Measurements from ENCODE around the gene RCBTB1. TPM values are rescaled to one million over a fixed set of nuclear protein-coding genes. Genes with fewer than 3 reads are reported as not detected.

RCBTB1 gene
- total RNA-seq, 1 experiment from 2014 or later = 26.1 TPM

DNA sequence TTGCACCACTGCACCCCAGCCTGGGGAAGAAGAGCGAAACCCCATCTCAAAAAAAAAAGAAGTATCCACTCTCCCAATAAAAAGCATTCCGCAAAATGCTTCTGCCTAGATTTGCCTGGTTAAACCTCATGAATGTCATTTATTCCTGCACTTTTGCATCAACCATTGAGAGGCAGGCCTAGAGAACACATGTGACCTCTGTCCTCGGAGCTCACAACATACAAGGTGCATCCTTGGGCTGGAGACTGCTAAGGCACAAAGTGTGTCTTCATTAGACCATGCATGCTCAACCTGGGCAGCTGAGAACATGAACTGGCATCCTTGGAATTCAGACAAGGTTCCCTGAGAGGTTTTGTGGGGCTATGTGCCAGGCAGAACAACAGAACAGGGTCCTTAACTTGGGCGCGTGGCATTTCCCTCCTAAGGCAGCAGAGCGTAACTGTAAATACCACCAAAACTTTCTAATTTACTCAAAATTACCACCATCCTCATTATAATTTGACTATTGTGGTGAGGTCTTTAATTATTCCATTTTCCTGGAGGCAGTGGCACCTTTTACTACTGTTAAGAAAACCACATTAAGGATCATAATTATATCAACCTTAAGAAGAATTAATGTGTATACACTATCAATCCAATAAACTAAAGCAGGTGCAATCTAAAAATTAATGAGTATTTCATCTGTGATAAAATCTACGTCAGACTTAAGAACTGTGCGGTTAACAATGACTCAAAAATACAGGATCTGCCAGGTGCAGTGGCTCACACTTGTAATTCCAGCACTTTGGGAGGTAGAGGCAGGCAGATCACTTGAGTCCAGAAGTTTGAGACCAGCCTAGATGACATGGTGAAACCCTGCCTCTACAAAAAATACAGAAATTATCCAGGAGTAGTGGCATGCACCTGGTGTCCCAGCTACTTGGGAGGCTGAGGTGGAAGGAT lies 13.8 kb downstream of the RCBTB1 start:
- Histone ChIP-seq H3K27me3 (ENCODE audit: insufficient read depth, low read length) (no peaks in the 10 kb centered on the region), H3K56ac (ENCODE audit: insufficient read length, low read depth, low read length) (no peak overlapping the region), H4K20me1 (ENCODE audit: control insufficient read depth, insufficient read depth, insufficient read length) (no peaks in the 10 kb centered on the region), H3K4me1 (ENCODE audit: insufficient read depth, low read length) (no peaks in the 10 kb centered on the region), H3K23ac (ENCODE audit: insufficient read length, low read depth, low read length) (no peak overlapping the region), H3K4ac (ENCODE audit: low read depth, low read length) (no peak overlapping the region), H3K23me2 (ENCODE audit: insufficient read length, low read depth, low read length, poor library complexity, severe bottlenecking) (no peaks in the 10 kb centered on the region), H4K5ac (ENCODE audit: insufficient read length, low read depth, low read length) (no peak overlapping the region), H2BK20ac (ENCODE audit: low read depth, low read length, poor library complexity, severe bottlenecking) (no peak overlapping the region), H3K79me1 (ENCODE audit: insufficient read depth, low read depth, low read length, poor library complexity, severe bottlenecking) (peaks cover 2% of the 10 kb centered on the region), H3K4me2 (ENCODE audit: insufficient read depth, insufficient read length, low read length) (no peak overlapping the region), H2BK15ac (ENCODE audit: low read depth, low read length) (no peak overlapping the region), H4K91ac (ENCODE audit: insufficient read length, low read depth, low read length) (no peak overlapping the region), H2AK5ac (ENCODE audit: insufficient read length, low read length) (no peak overlapping the region), H2BK12ac (ENCODE audit: insufficient read length, low read depth, low read length) (no peak overlapping the region), H3K27ac (ENCODE audit: insufficient read length, low read depth, low read length) (no peak overlapping the region), H4K8ac (replicated peaks; ENCODE audit: insufficient read length, low read depth, low read length) (no peak overlapping the region), H3K14ac (ENCODE audit: insufficient read depth, low read length) (no peak overlapping the region; the same call in 1 of the 2 replicates), H3K9me3 (ENCODE audit: control insufficient read depth, low read depth, low read length) (no peaks in the 10 kb centered on the region), H3K9ac (ENCODE audit: extremely low read depth, insufficient read length, low read length) (no peak overlapping the region), H2AFZ (ENCODE audit: low read length) (no peak overlapping the region), H2BK120ac (ENCODE audit: low read depth, low read length, poor library complexity, severe bottlenecking) (no peak overlapping the region), H2BK5ac (ENCODE audit: insufficient read length, low read length) (no peak overlapping the region), H3K79me2 (ENCODE audit: insufficient read depth, low read length) (no peaks in the 10 kb centered on the region), H3T11ph (ENCODE audit: low read length) (no peak overlapping the region), H3K18ac (ENCODE audit: insufficient read length, low read depth, low read length) (no peak overlapping the region)
- Mint-ChIP-seq H3K27me3 (ENCODE audit: low read depth) (no peaks in the 10 kb centered on the region), H3K27ac (0 out of 7 replicates have a peak overlapping the region, but pooled peaks of 1 of the 3 experiments have one; percentile 26), H3K36me3 (ENCODE audit: insufficient read depth in 1 of 3, low read depth in 3 of 3) (peaks cover 11 to 22% (median 15%) of the 10 kb centered on the region in 3 experiments), H3K4me1 (no peaks in the 10 kb centered on the region), H3K9me3 (no peaks in the 10 kb centered on the region), H3K4me3 (no peak overlapping the region)
- TF ChIP-seq, protein P1, sequence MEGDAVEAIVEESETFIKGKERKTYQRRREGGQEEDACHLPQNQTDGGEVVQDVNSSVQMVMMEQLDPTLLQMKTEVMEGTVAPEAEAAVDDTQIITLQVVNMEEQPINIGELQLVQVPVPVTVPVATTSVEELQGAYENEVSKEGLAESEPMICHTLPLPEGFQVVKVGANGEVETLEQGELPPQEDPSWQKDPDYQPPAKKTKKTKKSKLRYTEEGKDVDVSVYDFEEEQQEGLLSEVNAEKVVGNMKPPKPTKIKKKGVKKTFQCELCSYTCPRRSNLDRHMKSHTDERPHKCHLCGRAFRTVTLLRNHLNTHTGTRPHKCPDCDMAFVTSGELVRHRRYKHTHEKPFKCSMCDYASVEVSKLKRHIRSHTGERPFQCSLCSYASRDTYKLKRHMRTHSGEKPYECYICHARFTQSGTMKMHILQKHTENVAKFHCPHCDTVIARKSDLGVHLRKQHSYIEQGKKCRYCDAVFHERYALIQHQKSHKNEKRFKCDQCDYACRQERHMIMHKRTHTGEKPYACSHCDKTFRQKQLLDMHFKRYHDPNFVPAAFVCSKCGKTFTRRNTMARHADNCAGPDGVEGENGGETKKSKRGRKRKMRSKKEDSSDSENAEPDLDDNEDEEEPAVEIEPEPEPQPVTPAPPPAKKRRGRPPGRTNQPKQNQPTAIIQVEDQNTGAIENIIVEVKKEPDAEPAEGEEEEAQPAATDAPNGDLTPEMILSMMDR (conservative IDR thresholded peaks at IDR 0.05) = no peak
- WGBS (ENCODE audit: extremely low coverage, insufficient read length, low lambda C conversion rate) = no CpG with 5 or more reads among the region's 8 CpGs
- no peak for DNase-seq

Data from H9 (cell line).